ENCODE measurements around the gene GOLGB1.

DNA sequence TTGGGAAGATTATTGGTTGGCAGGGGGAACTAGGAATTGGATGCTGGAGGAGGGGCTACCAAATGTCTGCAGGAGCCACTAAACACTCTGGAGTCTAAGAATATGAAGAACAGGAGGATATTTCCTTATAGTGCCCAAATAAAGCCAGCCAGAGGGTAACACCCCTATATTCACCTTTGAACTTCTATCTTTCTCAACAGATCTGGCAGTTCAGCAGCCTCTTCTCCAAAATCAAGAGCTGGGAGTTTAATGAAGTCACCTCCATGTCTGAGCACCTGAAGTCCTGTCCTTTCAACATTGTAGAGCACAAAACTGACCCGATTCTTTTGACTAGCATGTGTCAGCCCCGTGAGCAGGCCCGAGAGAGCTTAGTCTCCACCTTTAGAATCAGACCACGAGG, 123.0 kb downstream of the GOLGB1 start:
- TF ChIP-seq CTCF (IDR thresholded peaks at IDR 0.05 in 2 of 3, conservative IDR thresholded peaks at IDR 0.05 in 1 of 3; ENCODE audit: control insufficient read depth in 2 of 3, extremely low read depth in 1 of 3, insufficient read depth in 1 of 3, low read depth in 3 of 3, low read length in 3 of 3) = no peak
- no peak for TF ChIP-seq USF2 (IDR thresholded peaks at IDR 0.05; ENCODE audit: borderline replicate concordance, low read depth, low read length)
- no peak for TF ChIP-seq IKZF1 (conservative IDR thresholded peaks at IDR 0.05)

Measured in GM12878 (cell line).